ENCODE results near the gene TMEM91. TPM values are rescaled to one million over a fixed set of nuclear protein-coding genes. Genes with fewer than 3 reads are reported as not detected.

TMEM91 gene
- total and polyA plus RNA-seq, 2 of the 4 experiments (the other 2 are of a cell fraction), result 1.4 to 4.8 TPM

GRCh38 chr19:41371541-41371940 lies 4.8 kb upstream of the TMEM91 start:
- Histone ChIP-seq H3K27ac (ENCODE audit: insufficient read depth, low read length) (no peak overlapping the region), H2BK5ac (ENCODE audit: low read depth, low read length, poor library complexity, severe bottlenecking) (no peak overlapping the region), H3K18ac (ENCODE audit: low read depth, low read length) (no peak overlapping the region), H2BK120ac (ENCODE audit: low read depth, low read length) (no peak overlapping the region), H3K9ac (ENCODE audit: low read depth, low read length) (no peak overlapping the region), H3K79me1 (ENCODE audit: low read depth in 1 of 2, low read length in 2 of 2) (peaks cover 9 to 38% of the 10 kb centered on the region in 2 experiments), H3K23ac (ENCODE audit: low read depth, low read length) (no peak overlapping the region), H3K4me1 (ENCODE audit: control insufficient read depth, insufficient read depth, low read length) (peaks cover 16% of the 10 kb centered on the region), H4K20me1 (ENCODE audit: insufficient read depth, low read length) (peaks cover 3% of the 10 kb centered on the region; the same call in 1 of the 2 replicates), H2BK20ac (ENCODE audit: low read depth, low read length) (no peak overlapping the region), H4K91ac (ENCODE audit: insufficient read depth, low read depth, low read length) (no peak overlapping the region), H3K14ac (replicated peaks; ENCODE audit: low read depth, low read length) (no peak overlapping the region), H4K8ac (ENCODE audit: low read depth in 2 of 2, low read length in 2 of 2) (no peak overlapping the region), H2AFZ (replicated peaks; ENCODE audit: low read length, poor library complexity) (no peak overlapping the region), H3K56ac (ENCODE audit: extremely low read depth, insufficient read depth, low read length) (no peak overlapping the region), H4K5ac (ENCODE audit: low read depth, low read length) (no peak overlapping the region), H2AK5ac (ENCODE audit: low read depth, low read length) (no peak overlapping the region), H3K36me3 (ENCODE audit: control insufficient read depth, insufficient read depth, low read length) (no peaks in the 10 kb centered on the region), H3K4ac (ENCODE audit: low read depth, low read length) (no peak overlapping the region), H3K27me3 (ENCODE audit: control insufficient read depth, insufficient read depth, low read length) (no peaks in the 10 kb centered on the region), H2AK9ac (replicated peaks; ENCODE audit: low read depth, low read length, poor library complexity) (no peak overlapping the region), H3K9me3 (ENCODE audit: control insufficient read depth, insufficient read depth, low read length) (no peaks in the 10 kb centered on the region), H3K9me1 (ENCODE audit: insufficient read depth, low read length) (peaks cover 8% of the 10 kb centered on the region), H3K4me3 (ENCODE audit: insufficient read depth, low read depth, low read length) (no peak overlapping the region), H3K4me2 (ENCODE audit: low read depth, low read length) (no peak overlapping the region), H2BK15ac (ENCODE audit: low read depth, low read length) (no peak overlapping the region)
- POLR2A ChIA-PET (ENCODE audit: unreplicated experiment), result no interaction called here
- ATAC-seq (ENCODE audit: low read depth) (no peak), DNase-seq (no peak)
- no TSS peak for BruUV-seq (replicated peaks)
- intact Hi-C loops (cut with micrococcal nuclease) (no loop called here), in situ Hi-C loops (cut with MboI; ENCODE audit: low sequenced_read_pairs) (no loop called here), dilution Hi-C loops (cut with HindIII; ENCODE audit: low sequenced_read_pairs, unreplicated experiment) (no loop called here)
- CTCF ChIA-PET, result no interaction called here
- no peak for TF ChIP-seq NFE2L2 (IDR thresholded peaks at IDR 0.05; ENCODE audit: low read depth, low read length)
- no peak for TF ChIP-seq USF2 (IDR thresholded peaks at IDR 0.05; ENCODE audit: low read depth, low read length)
- WGBS, 2 experiments (ENCODE audit: extremely low coverage in 2 of 2, insufficient read length in 1 of 2), result 100% methylated on average over 2 of the region's 8 CpGs; no CpG with 5 or more reads in 1 of the 2 experiments
